ENCODE data around the gene FLII. TPM values are rescaled to one million over a fixed set of nuclear protein-coding genes. Genes with fewer than 3 reads are reported as not detected.
A peak's percentile ranks its signal among the peaks of the same experiment; 100 is the strongest.

The FLII gene
- total and polyA plus RNA-seq, 2 experiments from 2014 or later: 175 to 373 TPM

GRCh38 chr17:18262111-18262510, 3.6 kb upstream of the FLII start:
- no peaks in the 10 kb centered on the region for H3K9me3 Mint-ChIP-seq
- peaks cover 4% of the 10 kb centered on the region for H3K27me3 Mint-ChIP-seq (ENCODE audit: insufficient read depth, low read depth, poor library complexity)
- Histone ChIP-seq H3K79me2 (replicated peaks; ENCODE audit: insufficient read depth) (peaks cover 15% of the 10 kb centered on the region), H3K4me1 (ENCODE audit: insufficient read depth) (peaks cover 15% of the 10 kb centered on the region), H3K27ac (ENCODE audit: low read depth) (no peak overlapping the region), H3K4me2 (no peak overlapping the region; the same call in 1 of the 2 replicates), H2AFZ (no peak overlapping the region), H3K27me3 (ENCODE audit: insufficient read depth) (no peaks in the 10 kb centered on the region), H3K9me2 (ENCODE audit: insufficient read depth) (no peaks in the 10 kb centered on the region), H3F3A (replicated peaks; ENCODE audit: low read depth) (peaks cover 12% of the 10 kb centered on the region), H4K20me1 (replicated peaks; ENCODE audit: insufficient read depth) (no peaks in the 10 kb centered on the region), H3K36me3 (ENCODE audit: insufficient read depth) (no peaks in the 10 kb centered on the region; the same call in 1 of the 2 replicates), H3K4me3 (no peak overlapping the region; the same call in 1 of the 2 replicates)
- DNase-seq (ENCODE audit: low spot score) (no peak), ATAC-seq (no peak)
- no peak overlapping the region for H3K27ac Mint-ChIP-seq
- peak overlapping the region; percentile 81; the same call in 2 of the 3 replicates for H3K4me3 Mint-ChIP-seq
- peaks cover 22% of the 10 kb centered on the region for H3K4me1 Mint-ChIP-seq
- TF ChIP-seq CREB1 (CRISPR knock-in tag; IDR thresholded peaks at IDR 0.05; ENCODE audit: low read depth) (no peak), JUNB (IDR thresholded peaks at IDR 0.05; ENCODE audit: unreplicated experiment) (no peak), EZH2 (IDR thresholded peaks at IDR 0.05; ENCODE audit: low read depth, unreplicated experiment) (no peak), ZNF331 (CRISPR knock-in tag; IDR thresholded peaks at IDR 0.05; ENCODE audit: low read depth) (no peak), POLR2AphosphoS5 (IDR thresholded peaks at IDR 0.05; ENCODE audit: low read depth) (no peak), REST (IDR thresholded peaks at IDR 0.05; ENCODE audit: unreplicated experiment) (no peak)
- H3K36me3 Mint-ChIP-seq (ENCODE audit: low read depth): peaks cover 5% of the 10 kb centered on the region

DNA sequence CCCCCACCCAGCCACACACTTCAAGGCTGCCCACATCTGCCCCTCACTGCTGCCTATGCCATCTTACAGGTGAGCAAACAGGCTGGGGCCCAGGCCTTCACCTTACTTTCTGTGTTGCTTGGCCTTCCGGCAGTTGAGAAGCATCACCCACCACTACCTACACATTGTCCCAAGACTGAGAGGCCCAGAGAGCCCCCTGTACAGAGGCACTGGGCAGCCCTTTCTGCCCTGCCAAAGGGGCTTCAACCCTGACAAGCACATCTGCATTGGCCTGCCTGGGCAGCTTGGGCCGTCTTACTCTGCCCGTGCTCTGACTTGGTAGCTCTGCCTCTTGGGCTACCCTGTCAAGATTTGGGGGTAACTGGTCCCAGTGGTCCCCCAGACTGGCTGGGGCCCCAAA, 3.1 kb upstream of the FLII start:
- Histone ChIP-seq H3K4me3 (peak overlapping the region; percentile 97), H3K4me1 (ENCODE audit: insufficient read depth) (peaks cover 20% of the 10 kb centered on the region), H3F3A (replicated peaks; ENCODE audit: low read depth) (peaks cover 14% of the 10 kb centered on the region), H2AFZ (no peak overlapping the region), H3K79me2 (replicated peaks; ENCODE audit: insufficient read depth) (peaks cover 20% of the 10 kb centered on the region), H3K4me2 (peak overlapping the region; percentile 99), H3K36me3 (ENCODE audit: insufficient read depth) (no peaks in the 10 kb centered on the region; the same call in 1 of the 2 replicates), H3K27ac (ENCODE audit: low read depth) (no peak overlapping the region), H3K27me3 (ENCODE audit: insufficient read depth) (no peaks in the 10 kb centered on the region), H3K9me2 (ENCODE audit: insufficient read depth) (no peaks in the 10 kb centered on the region), H4K20me1 (replicated peaks; ENCODE audit: insufficient read depth) (no peaks in the 10 kb centered on the region; the same call in 1 of the 2 replicates)
- H3K9me3 Mint-ChIP-seq: no peaks in the 10 kb centered on the region
- peaks cover 4% of the 10 kb centered on the region for H3K27me3 Mint-ChIP-seq (ENCODE audit: insufficient read depth, low read depth, poor library complexity)
- peaks cover 8% of the 10 kb centered on the region for H3K36me3 Mint-ChIP-seq (ENCODE audit: low read depth)
- TF ChIP-seq NANOG (IDR thresholded peaks at IDR 0.05; ENCODE audit: borderline replicate concordance) (no peak), EZH2phosphoT487 (IDR thresholded peaks at IDR 0.05; ENCODE audit: unreplicated experiment) (no peak), JUNB (IDR thresholded peaks at IDR 0.05; ENCODE audit: unreplicated experiment) (no peak), EZH2 (IDR thresholded peaks at IDR 0.05; ENCODE audit: low read depth, unreplicated experiment) (no peak)
- peaks cover 26% of the 10 kb centered on the region for H3K4me1 Mint-ChIP-seq
- no peak for DNase-seq (ENCODE audit: low spot score)
- peak overlapping the region; percentile 81 for H3K4me3 Mint-ChIP-seq
- ATAC-seq: no peak
- H3K27ac Mint-ChIP-seq: no peak overlapping the region
